Psoas muscle (tissue), 8 donors: ENCODE results near the gene C4orf17. TPM values are rescaled to one million over a fixed set of nuclear protein-coding genes. Genes with fewer than 3 reads are reported as not detected.
A peak's percentile ranks its signal among the peaks of the same experiment; 100 is the strongest.

Experiments
- ATAC-seq, 4 donors: fragments of 200-7000 bp; cut with Tn5 transposase; one replicate each; pipeline ENCODE4 v1.9.1; 2020; ENCODE audit warnings: moderate library complexity in 3 of 4, mild to moderate bottlenecking in 2 of 4
- DNase-seq, 2 donors: peaks; one replicate each; pipeline ENCODE4 v3.0.0-alpha.2; 2020
- H3K27ac ChIP-seq: fragments of 200-600 bp; one replicate; pipeline ENCODE4 v1.8.0; 2022
- H3K27me3 ChIP-seq, 3 donors: fragments of 200-600 bp in 1 of 3; one replicate each; pipeline versions ENCODE4 v1.6.1 to v1.8.0; 2013 to 2022; ENCODE audit warnings: low read length in 2 of 3, mild to moderate bottlenecking in 2 of 3, moderate library complexity in 1 of 3; ENCODE audit not compliant: insufficient read depth in 3 of 3
- H3K36me3 ChIP-seq, 2 donors: fragments of 200-600 bp in 1 of 2; one replicate each; pipeline versions ENCODE4 v1.6.1 to v1.8.0; 2013 to 2022; ENCODE audit warnings: low read depth in 1 of 2, mild to moderate bottlenecking in 1 of 2, moderate library complexity in 1 of 2; ENCODE audit not compliant: insufficient read depth in 1 of 2
- H3K4me1 ChIP-seq: fragments of 200-600 bp; one replicate; pipeline ENCODE4 v1.8.0; 2022
- H3K4me3 ChIP-seq: fragments of 200-600 bp; one replicate; pipeline ENCODE4 v1.8.0; 2022; ENCODE audit warnings: mild to moderate bottlenecking
- H3K9me3 ChIP-seq: fragments of 200-600 bp; one replicate; pipeline ENCODE4 v1.8.0; 2022
- CTCF ChIP-seq: fragments of 200-600 bp; IDR thresholded peaks from one replicate; pipeline ENCODE4 v1.8.0; 2022; ENCODE audit warnings: antibody characterized with exemption
- WGBS, 3 donors: extraction: QIAGEN DNeasy Blood & Tissue Kit; methylation state at CpG; one replicate each; pipeline versions ENCODE4 v1.1.6 to v1.1.7; 2013; 5-methylcytosine and 5-hydroxymethylcytosine counted together
- intact Hi-C, 2 donors: fragments of 100-400 bp; cut with DNase I; formaldehyde crosslinking; loops; one replicate each; pipeline versions ENCODE4 v1.11.0 to v1.14.2; 2022
- long read RNA-seq, 2 donors: library from polyadenylated mRNA; unstranded; transcript quantifications; one replicate each; pipeline ENCODE4 v2.0.0, GENCODE V29; 2021
- polyA plus RNA-seq, 3 donors: library from polyadenylated mRNA; stranded (reverse); fragments of 200-250 nt; gene quantifications; one replicate each; pipeline ENCODE4 v1.2.3, GENCODE V29; 2013
- total RNA-seq, 4 donors: library from RNA; stranded (reverse); fragmentation: NEBNext Ultra II Directional in 2 of 4; extraction: Animal tissue kit (Norgen Biotek cat#: 25700) in 2 of 4; gene quantifications; one replicate each; pipeline versions ENCODE4 v1.2.1 to v1.2.4, GENCODE V29; 2021 to 2023
- donor health status: healthy with polysubstance abuse.
- donor health status: DM: no; HTN: no; CAD: no; lungs with moderate emphysema.
- donor health status: Bipolar disorder and iron deficiency.
- donor health status: healthy.
- donor health status: DM: yes; HTN: yes; CAD: no.
- donor health status: DM: no; HTN: no; CAD: no.
- donor health status: DM: no; HTN: no; CAD: no.
- donor health status: DM: yes; HTN: yes; CAD: no.

The C4orf17 gene
- total RNA-seq, result not detected
- not detected for polyA plus RNA-seq
- long read RNA-seq, donor 1, result 0 reads
- long read RNA-seq, donor 2, result 0 reads

GRCh38 chr4:99510721-99511120 is at the start of gene C4orf17:
Gene C4orf17 (plus strand): TSS chr4:99511021. CDS start chr4:99513082, 2,061 bp downstream.
- Histone ChIP-seq H3K36me3 (no peaks in the 10 kb centered on the region), H3K27ac (no peak within 1 kb of the TSS), H3K4me3 (no peak within 1 kb of the TSS), H3K27me3 (no peaks in the 10 kb centered on the region), H3K4me1 (no peaks in the 10 kb centered on the region), H3K9me3 (no peaks in the 10 kb centered on the region)
- no peak for DNase-seq
- no peak for TF ChIP-seq CTCF
- intact Hi-C loops, result no loop called here
- WGBS, 3 donors, result 70 to 75% (median 73%) methylated on average over 4 of the region's 4 CpGs
- no peak for ATAC-seq

DNA sequence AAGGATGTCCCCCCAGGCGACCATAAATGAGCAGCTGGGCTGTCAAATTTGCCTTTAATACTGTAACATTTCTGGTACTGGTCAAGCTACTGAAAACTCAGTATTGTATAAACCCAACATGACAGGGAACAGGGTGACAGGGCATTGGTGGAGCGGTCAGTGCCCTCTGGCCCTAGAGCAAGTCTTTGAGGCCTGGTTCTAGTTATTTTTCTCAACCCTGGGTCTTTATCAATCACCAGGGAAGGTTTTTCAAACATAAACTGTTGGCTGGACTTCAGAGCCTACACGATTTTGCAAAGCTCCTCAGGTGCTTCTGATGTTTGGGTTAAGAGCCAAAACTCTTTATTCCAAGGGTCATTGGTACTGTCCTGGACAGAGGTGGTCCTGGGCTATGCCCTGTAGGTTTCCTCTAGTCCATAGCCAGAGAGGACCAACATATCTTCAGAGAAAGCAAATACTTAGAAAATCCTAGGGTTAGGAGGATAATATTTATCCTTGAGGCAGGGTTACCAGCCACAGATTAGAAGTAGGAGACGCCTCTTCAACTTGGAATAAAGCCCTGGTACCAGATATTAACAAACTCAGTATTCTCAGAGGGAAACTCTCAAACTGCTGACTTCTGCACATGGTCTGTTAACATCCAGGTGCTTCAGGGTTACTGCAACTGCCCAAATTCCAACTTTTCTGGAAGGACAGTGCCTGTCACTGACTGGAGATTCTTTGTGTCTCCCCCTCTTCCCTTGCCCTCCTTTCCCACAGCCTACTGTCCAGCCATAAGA is 49.0 kb upstream of the C4orf17 start:
- Histone ChIP-seq H3K4me3 (no peak overlapping the region), H3K27ac (no peak overlapping the region), H3K4me1 (no peaks in the 10 kb centered on the region), H3K36me3 (no peaks in the 10 kb centered on the region), H3K27me3 (no peaks in the 10 kb centered on the region), H3K9me3 (no peaks in the 10 kb centered on the region)
- ATAC-seq (no peak), DNase-seq (no peak)
- 58 to 76% (median 67%) methylated on average over 4 of the region's 4 CpGs for WGBS, 3 donors
- intact Hi-C loops, result loop anchor here in 1 of 2 donors (2.0 kb wide), 1 partner anchor 343 kb away; no protein-coding TSS in a partner anchor
- TF ChIP-seq CTCF, result no peak

- Histone ChIP-seq H3K4me1 (no peaks in the 10 kb centered on the region), H3K9me3 (no peaks in the 10 kb centered on the region), H3K4me3 (no peak overlapping the region), H3K27ac (no peak overlapping the region), H3K27me3 (no peaks in the 10 kb centered on the region), H3K36me3 (no peaks in the 10 kb centered on the region)
- TF ChIP-seq CTCF, result peak; percentile 86
- intact Hi-C loops, result loop anchor here in 1 of 2 donors (2.0 kb wide), 1 partner anchor 344 kb away; no protein-coding TSS in a partner anchor
- 31 to 32% (median 32%) methylated on average over 4 of the region's 4 CpGs for WGBS, 3 donors
- ATAC-seq (peak; percentile 68 to 88 (median 82)), DNase-seq (peak in 1 of 2 donors; percentile 27)
Measured at GRCh38 chr4:99462875-99463464, 47.9 kb upstream of the C4orf17 start.

GRCh38 chr4:99463566-99463965 is 47.3 kb upstream of the C4orf17 start:
- TF ChIP-seq CTCF, result no peak
- no peaks in the 10 kb centered on the region for H3K4me1 ChIP-seq
- ATAC-seq (no peak), DNase-seq (no peak)
- 60 to 83% (median 66%) methylated on average over 2 of the region's 2 CpGs for WGBS, 3 donors
- no peaks in the 10 kb centered on the region for H3K27me3 ChIP-seq
- intact Hi-C loops, result loop anchor here in 1 of 2 donors (2.0 kb wide), 1 partner anchor 345 kb away; no protein-coding TSS in a partner anchor
- H3K9me3 ChIP-seq, result no peaks in the 10 kb centered on the region
- H3K27ac ChIP-seq, result no peak overlapping the region
- H3K4me3 ChIP-seq, result no peak overlapping the region
- H3K36me3 ChIP-seq, result no peaks in the 10 kb centered on the region
